GM10266 (cell line): Measurements from ENCODE around the gene SCAPER.
"Not testable (repeated sequence)": the region's sequence is repeated elsewhere in the genome, so short reads cannot be mapped to it uniquely, and the experiment has no call there.

ENCODE experiments used
- DNase-seq: peaks from one replicate; pipeline ENCODE4 v3.0.0; 2012; ENCODE audit errors: extremely low spot score
- CTCF ChIP-seq: IDR thresholded peaks from 2 replicates; pipeline ENCODE4 v1.5.1; 2012; ENCODE audit warnings: mild to moderate bottlenecking, low read depth; ENCODE audit not compliant: control insufficient read depth, insufficient read depth; ENCODE audit errors: missing control alignments

SCAPER gene

GRCh38 chr15:76303909-76304308, 601.2 kb downstream of the SCAPER start:
- no peak for TF ChIP-seq CTCF
- no peak for DNase-seq

GRCh38 chr15:76299786-76300185, 605.4 kb downstream of the SCAPER start:
- TF ChIP-seq CTCF: no peak
- no peak for DNase-seq

- DNase-seq: no peak
Observed at GRCh38 chr15:76298986-76299385, 606.2 kb downstream of the SCAPER start.

GRCh38 chr15:76297951-76298350, 607.2 kb downstream of the SCAPER start:
- DNase-seq: not testable (repeated sequence)

More at GRCh38 chr15:76298986-76299385, 606.2 kb downstream of the SCAPER start:
- no peak for TF ChIP-seq CTCF
